ENCODE data around the gene SMIM38.

SMIM38 gene

DNA sequence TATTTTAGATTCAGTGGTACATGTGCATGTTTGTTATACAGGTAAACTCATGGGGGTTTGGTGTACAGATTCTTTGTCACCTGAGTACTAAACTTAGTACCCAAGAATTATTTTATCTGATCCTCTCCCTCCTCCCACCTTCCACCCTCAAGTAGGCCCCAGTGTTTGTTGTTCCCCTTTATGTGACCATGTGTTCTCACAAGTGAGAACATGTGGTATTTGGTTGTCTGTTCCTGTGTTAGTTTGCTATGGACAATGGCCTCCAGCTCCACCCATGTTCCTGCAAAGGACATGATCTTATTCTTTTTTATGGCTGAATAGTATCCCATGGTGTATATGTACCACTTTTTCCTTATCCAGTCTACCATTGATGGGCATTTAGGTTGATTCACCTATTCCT lies 6.8 kb downstream of the SMIM38 start:
- no peak for DNase-seq

DNA sequence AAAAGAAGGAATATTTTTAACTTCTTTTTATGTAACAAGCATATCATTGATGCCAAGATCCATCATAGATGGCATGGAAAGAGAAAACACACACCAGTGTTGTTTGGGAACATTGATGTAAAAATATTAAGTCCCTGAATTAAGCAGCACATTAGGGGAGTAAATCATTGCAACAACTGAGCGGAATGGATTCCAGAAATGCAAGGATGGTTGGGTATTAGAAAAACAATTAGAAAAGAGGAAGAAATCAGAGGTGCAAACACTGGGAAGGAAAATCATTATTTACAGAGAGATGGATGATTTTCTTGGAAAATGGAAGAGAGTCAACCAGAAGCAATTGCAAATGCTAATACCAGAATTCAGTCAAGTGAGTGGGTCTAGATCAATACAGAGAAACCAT lies 8.1 kb downstream of the SMIM38 start:
- no peak for DNase-seq

DNA sequence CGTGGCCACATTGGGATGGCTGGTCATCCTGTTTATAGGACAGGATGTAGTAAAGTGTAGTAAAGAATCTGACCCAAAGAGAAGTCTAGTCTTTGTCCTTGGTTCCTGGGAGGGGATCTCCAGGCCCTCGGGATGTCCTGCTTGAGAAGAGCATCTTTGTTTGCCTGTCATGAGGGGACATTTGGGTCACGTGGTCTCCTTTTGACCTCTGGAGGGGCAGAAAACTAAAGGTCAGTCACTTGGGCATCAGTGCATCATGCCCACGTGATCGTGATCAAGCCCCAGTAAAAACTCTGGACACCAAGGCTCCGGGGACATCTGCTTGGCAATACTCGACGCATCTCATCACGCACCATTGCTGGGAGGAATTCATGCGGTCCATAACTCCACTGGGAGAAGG lies 9.1 kb downstream of the SMIM38 start:
- no peak for DNase-seq

DNA sequence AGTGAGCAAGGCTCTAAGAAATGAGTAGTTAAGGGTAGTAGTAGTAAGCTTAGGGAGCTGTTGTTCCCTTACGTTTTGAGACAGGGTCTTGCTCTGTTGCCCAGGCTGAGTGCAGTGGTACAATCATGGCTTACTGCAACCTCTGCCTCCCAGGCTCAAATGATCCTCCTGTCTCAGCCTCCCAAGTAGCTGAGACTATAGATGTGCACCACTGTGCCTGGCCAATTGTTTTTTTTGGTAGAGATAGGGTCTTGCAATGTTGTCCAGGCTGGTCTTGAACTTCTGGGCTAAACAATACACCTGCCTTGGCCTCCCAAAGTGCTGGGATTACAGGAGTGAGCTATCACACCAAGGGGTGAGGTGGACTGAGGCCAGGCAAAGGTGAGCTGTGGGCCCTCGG lies 10.0 kb downstream of the SMIM38 start:
- DNase-seq: no peak

- no peak for DNase-seq
Observed at GRCh38 chr11:69166218-69167115, 10.7 kb downstream of the SMIM38 start.

DNA sequence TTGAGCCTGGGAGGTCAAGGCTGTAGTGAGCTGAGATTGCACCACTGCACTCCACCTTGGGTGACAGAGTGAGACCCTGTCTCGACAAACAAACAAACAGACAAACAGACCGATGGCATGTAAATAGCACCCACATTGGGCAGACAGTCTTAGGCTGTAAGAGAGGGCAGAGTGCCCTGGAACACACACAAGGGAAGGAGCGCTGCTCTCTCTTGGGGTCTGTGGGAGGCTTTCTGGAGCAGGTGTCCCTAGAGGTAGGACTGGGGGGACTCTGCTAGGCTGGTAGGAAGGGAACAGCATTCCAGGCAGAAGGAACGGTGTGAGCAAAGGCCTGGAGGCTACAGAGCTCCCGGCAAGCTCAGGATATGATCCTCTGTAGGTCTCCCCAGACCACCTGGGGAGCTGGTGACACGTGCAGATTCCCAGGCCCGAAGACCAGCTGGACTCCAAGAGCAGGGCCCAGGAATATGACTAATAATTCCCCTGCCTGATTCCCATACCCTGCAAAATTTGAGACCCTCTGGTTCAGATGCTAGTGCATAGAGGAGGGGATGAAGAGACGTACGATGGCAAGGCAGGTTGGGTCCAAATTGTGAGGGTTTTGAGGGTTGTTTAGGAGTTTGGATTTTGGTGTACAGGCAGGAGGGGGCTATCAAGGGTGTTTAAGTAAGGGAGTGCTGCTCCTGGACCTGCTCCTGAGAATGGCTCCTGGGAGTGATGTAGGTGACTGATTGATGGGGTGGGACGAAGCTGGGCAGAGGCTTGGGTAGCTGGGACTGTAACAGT lies 11.6 kb downstream of the SMIM38 start:
- DNase-seq: no peak

GRCh38 chr11:69167916-69168691 lies 12.4 kb downstream of the SMIM38 start:
- DNase-seq: no peak

GRCh38 chr11:69169479-69169878 lies 13.7 kb downstream of the SMIM38 start:
- no peak for DNase-seq

- no peak for DNase-seq
Observed at GRCh38 chr11:69170704-69171103, 15.0 kb downstream of the SMIM38 start.

GRCh38 chr11:69171476-69172240 lies 15.9 kb downstream of the SMIM38 start:
- no peak for DNase-seq

- DNase-seq: no peak
Observed at GRCh38 chr11:69172674-69173073, 16.9 kb downstream of the SMIM38 start.

DNA sequence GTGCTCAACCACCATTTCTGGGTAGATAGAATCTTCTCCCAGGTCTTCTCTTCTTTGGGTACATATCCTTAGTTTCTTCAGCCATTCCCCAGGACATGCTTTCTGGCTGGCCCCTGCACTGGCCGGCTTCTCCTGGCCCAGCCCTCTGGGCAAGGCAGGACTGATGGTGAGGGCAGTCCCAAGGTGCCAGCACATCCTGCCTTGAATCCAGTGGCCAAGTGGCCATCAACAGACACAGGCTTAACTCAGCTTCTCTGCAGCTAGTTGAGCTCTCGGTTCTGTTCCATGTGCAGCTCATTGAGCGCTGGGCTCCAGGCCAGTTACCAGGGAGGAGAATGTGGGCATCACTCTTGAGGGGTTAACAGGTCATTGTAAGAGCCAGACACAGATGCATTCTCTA lies 17.6 kb downstream of the SMIM38 start:
- no peak for DNase-seq

- DNase-seq: no peak
Observed at GRCh38 chr11:69173925-69174581, 18.3 kb downstream of the SMIM38 start.

GRCh38 chr11:69174841-69175240 lies 19.1 kb downstream of the SMIM38 start:
- no peak for DNase-seq

DNA sequence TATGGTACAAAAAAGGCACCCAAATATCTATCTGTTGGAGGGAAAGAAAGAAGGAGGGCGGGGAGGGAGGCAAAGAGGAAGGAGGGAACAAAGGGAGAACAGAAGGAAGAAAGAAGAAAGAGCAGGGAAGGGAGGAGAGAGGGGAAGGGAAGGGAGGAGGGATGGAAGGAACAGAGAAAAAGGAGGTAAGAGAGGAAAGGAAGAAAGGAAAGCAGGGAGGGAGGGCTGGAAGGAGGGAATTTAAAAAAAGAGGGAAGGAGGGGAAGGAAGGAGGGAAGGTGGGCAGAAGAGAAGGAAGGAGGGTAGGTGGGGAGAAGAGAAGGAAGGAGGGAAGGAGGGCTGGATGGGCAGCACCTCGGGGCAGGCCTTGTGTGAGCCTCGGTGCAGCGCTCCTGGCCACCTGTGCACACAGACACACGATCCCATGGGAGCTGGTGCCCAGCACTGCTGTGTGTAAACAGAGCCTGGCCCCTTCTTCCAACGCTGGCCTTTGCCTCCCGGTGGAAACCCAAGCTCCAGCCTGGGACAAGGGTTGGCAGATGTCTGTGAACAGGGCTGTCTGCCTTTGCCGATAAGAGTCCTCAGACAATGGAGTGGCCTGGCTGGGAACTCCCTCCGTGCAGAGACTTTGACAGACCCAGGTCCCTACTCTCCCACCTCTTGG lies 23.2 kb downstream of the SMIM38 start:
- DNase-seq: no peak

- no peak for DNase-seq
Observed at GRCh38 chr11:69180226-69180625, 24.5 kb downstream of the SMIM38 start.

GRCh38 chr11:69180726-69181125 lies 25.0 kb downstream of the SMIM38 start:
- no peak for DNase-seq

- DNase-seq: no peak
Observed at GRCh38 chr11:69183613-69184012, 27.9 kb downstream of the SMIM38 start.

DNA sequence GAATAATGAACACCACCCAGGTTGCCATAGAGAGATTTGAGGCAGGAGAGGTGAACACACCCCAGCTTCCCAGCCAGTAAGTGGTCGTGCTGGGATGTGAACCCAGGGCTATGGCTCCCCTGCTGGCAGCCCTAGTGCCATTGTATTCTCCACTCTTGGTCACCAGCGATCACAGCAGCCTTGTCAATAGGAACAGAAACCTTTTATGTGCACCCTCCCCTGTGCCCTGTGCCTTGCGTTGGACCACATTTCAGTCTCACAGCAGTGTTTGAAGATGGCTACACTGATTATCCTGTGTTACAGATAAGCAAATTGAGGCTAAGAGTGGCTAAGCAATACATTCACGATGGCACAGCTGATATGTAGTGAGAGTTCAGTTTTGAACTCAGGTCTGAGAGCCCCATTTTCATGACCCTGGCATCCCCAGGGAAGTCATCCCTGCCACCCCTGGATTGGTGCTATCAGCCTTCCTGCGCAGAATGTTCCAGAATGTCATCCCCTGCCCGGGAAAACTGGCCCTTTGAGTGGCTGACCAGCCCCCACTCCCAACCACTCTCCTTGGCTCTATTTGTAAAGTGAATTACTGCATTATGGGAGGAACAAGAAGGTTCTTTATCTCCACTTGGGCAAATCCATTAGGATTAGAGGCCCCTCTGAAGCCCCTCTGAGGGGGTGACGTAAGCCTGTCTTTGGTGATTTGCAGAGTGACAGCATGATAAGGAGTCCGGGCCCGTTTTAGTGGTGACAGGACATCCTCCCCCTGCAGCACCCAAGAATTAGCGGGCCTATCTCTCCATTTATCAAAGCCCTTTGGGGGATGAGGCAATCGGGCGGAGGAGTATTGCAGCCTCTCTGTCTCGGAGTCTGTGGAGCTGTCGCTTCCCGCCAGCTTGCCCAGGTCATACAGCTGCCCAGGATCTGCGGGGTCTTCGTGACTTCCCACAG lies 30.9 kb downstream of the SMIM38 start:
- DNase-seq: no peak

DNA sequence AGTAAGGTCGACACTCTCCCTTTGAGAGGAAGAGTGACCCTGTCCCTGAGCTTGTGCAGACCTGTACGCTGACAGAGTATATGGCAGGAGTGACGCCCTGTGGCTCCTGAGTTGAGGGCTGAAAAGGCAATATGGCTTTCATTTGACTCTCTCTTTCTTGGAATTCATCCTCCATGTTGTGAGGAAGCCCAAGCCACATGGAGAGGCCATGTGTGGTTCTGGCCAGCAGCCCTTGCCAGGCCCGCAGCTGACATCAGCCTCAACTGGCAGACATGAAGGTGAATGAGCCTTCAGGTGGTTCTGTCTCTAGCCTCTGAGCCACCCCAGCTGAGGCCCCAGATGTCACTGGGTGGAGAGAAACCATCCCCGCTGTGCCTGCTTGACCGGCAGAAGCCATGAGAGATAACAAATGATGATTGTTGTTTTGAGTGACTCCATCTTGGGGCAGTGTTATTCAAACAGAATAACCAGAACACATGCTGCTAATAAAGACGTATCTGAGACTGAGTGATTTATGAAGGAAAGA lies 31.9 kb downstream of the SMIM38 start:
- DNase-seq: no peak
